Activated CD4-positive, alpha-beta T cell treated with anti-CD3 and anti-CD28 coated beads, Interleukin-2, amount 50 U/mL, for 48 hours (primary cell): ENCODE measurements around the gene OR1L8.
"Not testable (repeated sequence)": the region's sequence is repeated elsewhere in the genome, so short reads cannot be mapped to it uniquely, and the experiment has no call there.

ENCODE experiments used
- DNase-seq, 2 experiments: peaks; one replicate each; pipeline ENCODE4 v3.0.0-alpha.2; 2020

OR1L8 gene

GRCh38 chr9:122583284-122583683, at the start of gene OR1L8:
OR1L8 (minus strand) TSS chr9:122583384; CDS start chr9:122568477, 14,907 bp downstream.
- DNase-seq = not testable (repeated sequence)

GRCh38 chr9:122619996-122620395, 36.8 kb upstream of the OR1L8 start:
- DNase-seq = no peak

- DNase-seq = no peak
Observed at GRCh38 chr9:122614362-122614761, 31.2 kb upstream of the OR1L8 start, which contains the start of gene OR1Q1. OR1Q1 (plus strand) TSS chr9:122614738; CDS start chr9:122614738, 0 bp downstream.

- no peak for DNase-seq
Observed at GRCh38 chr9:122609804-122610203, 26.6 kb upstream of the OR1L8 start.

GRCh38 chr9:122606587-122606986, 23.4 kb upstream of the OR1L8 start:
- no peak for DNase-seq

- DNase-seq = no peak
Observed at GRCh38 chr9:122605691-122606090, 22.5 kb upstream of the OR1L8 start.

GRCh38 chr9:122580360-122580759, 2.8 kb downstream of the OR1L8 start:
- no peak for DNase-seq

- no peak for DNase-seq
Observed at GRCh38 chr9:122579874-122580273, 3.3 kb downstream of the OR1L8 start.

GRCh38 chr9:122572456-122572855, 10.7 kb downstream of the OR1L8 start:
- no peak for DNase-seq

GRCh38 chr9:122567901-122568300, 15.3 kb downstream of the OR1L8 start:
- DNase-seq = no peak

- no peak for DNase-seq
Observed at GRCh38 chr9:122562134-122562760, 20.9 kb downstream of the OR1L8 start.

GRCh38 chr9:122561446-122561845, 21.7 kb downstream of the OR1L8 start:
- no peak for DNase-seq

GRCh38 chr9:122552812-122553211, 30.4 kb downstream of the OR1L8 start, which contains the start of gene OR1N2:
OR1N2 (plus strand) TSS chr9:122553112; CDS start chr9:122553212, 100 bp downstream.
- DNase-seq = no peak

- no peak for DNase-seq
Observed at GRCh38 chr9:122551371-122551770, 31.8 kb downstream of the OR1L8 start.

GRCh38 chr9:122546196-122546595, 37.0 kb downstream of the OR1L8 start:
- no peak for DNase-seq

- no peak for DNase-seq
Observed at GRCh38 chr9:122538757-122539156, 44.4 kb downstream of the OR1L8 start.

- DNase-seq = not testable (repeated sequence)
Observed at GRCh38 chr9:122537066-122537465, 46.1 kb downstream of the OR1L8 start.

- DNase-seq = no peak
Observed at GRCh38 chr9:122536134-122536533, 47.0 kb downstream of the OR1L8 start.

- not testable (repeated sequence) for DNase-seq
Observed at GRCh38 chr9:122531157-122531556, 52.0 kb downstream of the OR1L8 start.

GRCh38 chr9:122527193-122527592, 56.0 kb downstream of the OR1L8 start, which contains the start of gene OR1N1:
OR1N1 (minus strand) TSS chr9:122527293; CDS start chr9:122527293, 0 bp downstream.
- DNase-seq = no peak

GRCh38 chr9:122526602-122527001, 56.6 kb downstream of the OR1L8 start:
- peak in 1 of 2 experiments; percentile 8 for DNase-seq

- DNase-seq = no peak
Observed at GRCh38 chr9:122519376-122519775, 63.8 kb downstream of the OR1L8 start.

GRCh38 chr9:122518841-122519240, 64.3 kb downstream of the OR1L8 start, which contains the start of gene OR1J4:
OR1J4 (plus strand) TSS chr9:122519141; CDS start chr9:122519141, 0 bp downstream.
- DNase-seq = no peak

- no peak for DNase-seq
Observed at GRCh38 chr9:122518226-122518625, 65.0 kb downstream of the OR1L8 start.
